Glutamatergic neuron (in vitro differentiated cells): Measurements from ENCODE around the gene TNNC1. TPM values are rescaled to one million over a fixed set of nuclear protein-coding genes. Genes with fewer than 3 reads are reported as not detected.

ENCODE experiments used
- DNase-seq: peaks from one replicate; pipeline ENCODE4 v3.0.0; 2022
- H3K27ac Mint-ChIP-seq: one replicate; pipeline ENCODE4 v1.8.0; 2020; ENCODE audit warnings: mild to moderate bottlenecking, mixed read lengths, inconsistent platforms; ENCODE audit not compliant: unreplicated experiment
- H3K27me3 Mint-ChIP-seq: one replicate; pipeline ENCODE4 v1.8.0; 2020; ENCODE audit warnings: mild to moderate bottlenecking, moderate library complexity, mixed read lengths, inconsistent platforms; ENCODE audit not compliant: unreplicated experiment
- H3K36me3 Mint-ChIP-seq: one replicate; pipeline ENCODE4 v1.8.0; 2020; ENCODE audit warnings: mild to moderate bottlenecking, mixed read lengths, inconsistent platforms; ENCODE audit not compliant: unreplicated experiment
- H3K4me1 Mint-ChIP-seq: one replicate; pipeline ENCODE4 v1.8.0; 2020; ENCODE audit warnings: mild to moderate bottlenecking, low read depth, mixed read lengths, inconsistent platforms; ENCODE audit not compliant: unreplicated experiment
- H3K4me3 Mint-ChIP-seq: one replicate; pipeline ENCODE4 v1.8.0; 2020; ENCODE audit warnings: mild to moderate bottlenecking, mixed read lengths, inconsistent platforms; ENCODE audit not compliant: unreplicated experiment
- H3K9me3 Mint-ChIP-seq: one replicate; pipeline ENCODE4 v1.8.0; 2020; ENCODE audit warnings: mild to moderate bottlenecking, moderate library complexity, mixed read lengths, inconsistent platforms; ENCODE audit not compliant: unreplicated experiment
- total RNA-seq: library from RNA; stranded (reverse); fragmentation: NEBNext Ultra II Directional; extraction: Animal tissue kit (Norgen Biotek cat#: 25700); gene quantifications from one replicate; pipeline ENCODE4 v1.2.1, GENCODE V29; 2021; ENCODE audit not compliant: unreplicated experiment
- TF ChIP-seq, protein P1 (sequence below): fragments of 200-600 bp; sonication (generic); IDR thresholded peaks from one replicate; pipeline ENCODE4 v1.5.0; 2021; ENCODE audit not compliant: partially characterized antibody, unreplicated experiment

TNNC1 gene
- total RNA-seq, 1 donor from 2014 or later = 2.7 TPM

- Mint-ChIP-seq H3K27me3 (peaks cover 15% of the 10 kb centered on the region), H3K4me3 (no peak overlapping the region), H3K36me3 (peaks cover 13% of the 10 kb centered on the region), H3K4me1 (peaks cover 22% of the 10 kb centered on the region), H3K27ac (no peak overlapping the region), H3K9me3 (peaks cover 19% of the 10 kb centered on the region)
- no peak for DNase-seq
- TF ChIP-seq, protein P1, sequence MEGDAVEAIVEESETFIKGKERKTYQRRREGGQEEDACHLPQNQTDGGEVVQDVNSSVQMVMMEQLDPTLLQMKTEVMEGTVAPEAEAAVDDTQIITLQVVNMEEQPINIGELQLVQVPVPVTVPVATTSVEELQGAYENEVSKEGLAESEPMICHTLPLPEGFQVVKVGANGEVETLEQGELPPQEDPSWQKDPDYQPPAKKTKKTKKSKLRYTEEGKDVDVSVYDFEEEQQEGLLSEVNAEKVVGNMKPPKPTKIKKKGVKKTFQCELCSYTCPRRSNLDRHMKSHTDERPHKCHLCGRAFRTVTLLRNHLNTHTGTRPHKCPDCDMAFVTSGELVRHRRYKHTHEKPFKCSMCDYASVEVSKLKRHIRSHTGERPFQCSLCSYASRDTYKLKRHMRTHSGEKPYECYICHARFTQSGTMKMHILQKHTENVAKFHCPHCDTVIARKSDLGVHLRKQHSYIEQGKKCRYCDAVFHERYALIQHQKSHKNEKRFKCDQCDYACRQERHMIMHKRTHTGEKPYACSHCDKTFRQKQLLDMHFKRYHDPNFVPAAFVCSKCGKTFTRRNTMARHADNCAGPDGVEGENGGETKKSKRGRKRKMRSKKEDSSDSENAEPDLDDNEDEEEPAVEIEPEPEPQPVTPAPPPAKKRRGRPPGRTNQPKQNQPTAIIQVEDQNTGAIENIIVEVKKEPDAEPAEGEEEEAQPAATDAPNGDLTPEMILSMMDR = no peak
Measured at GRCh38 chr3:52477076-52477795, 23.4 kb upstream of the TNNC1 start.

- Mint-ChIP-seq H3K4me1 (peaks cover 17% of the 10 kb centered on the region), H3K27me3 (no peaks in the 10 kb centered on the region), H3K4me3 (no peak overlapping the region), H3K36me3 (peaks cover 1% of the 10 kb centered on the region), H3K9me3 (peaks cover 2% of the 10 kb centered on the region), H3K27ac (no peak overlapping the region)
- TF ChIP-seq, protein P1 = no peak
- DNase-seq = no peak
Measured at GRCh38 chr3:52473026-52473425, 19.2 kb upstream of the TNNC1 start.

- DNase-seq = no peak
- Mint-ChIP-seq H3K27me3 (no peaks in the 10 kb centered on the region), H3K9me3 (peaks cover 2% of the 10 kb centered on the region), H3K36me3 (no peaks in the 10 kb centered on the region), H3K4me3 (no peak overlapping the region), H3K27ac (no peak overlapping the region), H3K4me1 (peaks cover 17% of the 10 kb centered on the region)
- TF ChIP-seq, protein P1 = no peak
Measured at GRCh38 chr3:52472239-52473000, 18.6 kb upstream of the TNNC1 start.

- Mint-ChIP-seq H3K9me3 (peaks cover 2% of the 10 kb centered on the region), H3K36me3 (no peaks in the 10 kb centered on the region), H3K4me1 (peaks cover 18% of the 10 kb centered on the region), H3K4me3 (no peak overlapping the region), H3K27me3 (no peaks in the 10 kb centered on the region), H3K27ac (no peak overlapping the region)
- TF ChIP-seq, protein P1 = peak; percentile 69
- DNase-seq = peak; percentile 75
Measured at GRCh38 chr3:52471371-52472238, 17.8 kb upstream of the TNNC1 start.
